Measurements from ENCODE around the gene EPB41L1.

- TF ChIP-seq EZH2 (IDR thresholded peaks at IDR 0.05; ENCODE audit: low read depth, unreplicated experiment) (no peak), REST (IDR thresholded peaks at IDR 0.05; ENCODE audit: unreplicated experiment) (no peak), POLR2AphosphoS5 (IDR thresholded peaks at IDR 0.05; ENCODE audit: low read depth) (no peak), NANOG (IDR thresholded peaks at IDR 0.05; ENCODE audit: borderline replicate concordance) (no peak), STAT1 (IDR thresholded peaks at IDR 0.05; ENCODE audit: unreplicated experiment) (no peak), EZH2phosphoT487 (IDR thresholded peaks at IDR 0.05; ENCODE audit: unreplicated experiment) (no peak), CREB1 (CRISPR knock-in tag; IDR thresholded peaks at IDR 0.05; ENCODE audit: low read depth) (no peak), JUNB (IDR thresholded peaks at IDR 0.05; ENCODE audit: unreplicated experiment) (no peak), ZNF114 (CRISPR knock-in tag; IDR thresholded peaks at IDR 0.05) (no peak)
- TF ChIP-seq, protein P1, sequence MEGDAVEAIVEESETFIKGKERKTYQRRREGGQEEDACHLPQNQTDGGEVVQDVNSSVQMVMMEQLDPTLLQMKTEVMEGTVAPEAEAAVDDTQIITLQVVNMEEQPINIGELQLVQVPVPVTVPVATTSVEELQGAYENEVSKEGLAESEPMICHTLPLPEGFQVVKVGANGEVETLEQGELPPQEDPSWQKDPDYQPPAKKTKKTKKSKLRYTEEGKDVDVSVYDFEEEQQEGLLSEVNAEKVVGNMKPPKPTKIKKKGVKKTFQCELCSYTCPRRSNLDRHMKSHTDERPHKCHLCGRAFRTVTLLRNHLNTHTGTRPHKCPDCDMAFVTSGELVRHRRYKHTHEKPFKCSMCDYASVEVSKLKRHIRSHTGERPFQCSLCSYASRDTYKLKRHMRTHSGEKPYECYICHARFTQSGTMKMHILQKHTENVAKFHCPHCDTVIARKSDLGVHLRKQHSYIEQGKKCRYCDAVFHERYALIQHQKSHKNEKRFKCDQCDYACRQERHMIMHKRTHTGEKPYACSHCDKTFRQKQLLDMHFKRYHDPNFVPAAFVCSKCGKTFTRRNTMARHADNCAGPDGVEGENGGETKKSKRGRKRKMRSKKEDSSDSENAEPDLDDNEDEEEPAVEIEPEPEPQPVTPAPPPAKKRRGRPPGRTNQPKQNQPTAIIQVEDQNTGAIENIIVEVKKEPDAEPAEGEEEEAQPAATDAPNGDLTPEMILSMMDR (conservative IDR thresholded peaks at IDR 0.05; ENCODE audit: low read depth in 2 of 2), result no peak
- TF ChIP-seq, protein P2, sequence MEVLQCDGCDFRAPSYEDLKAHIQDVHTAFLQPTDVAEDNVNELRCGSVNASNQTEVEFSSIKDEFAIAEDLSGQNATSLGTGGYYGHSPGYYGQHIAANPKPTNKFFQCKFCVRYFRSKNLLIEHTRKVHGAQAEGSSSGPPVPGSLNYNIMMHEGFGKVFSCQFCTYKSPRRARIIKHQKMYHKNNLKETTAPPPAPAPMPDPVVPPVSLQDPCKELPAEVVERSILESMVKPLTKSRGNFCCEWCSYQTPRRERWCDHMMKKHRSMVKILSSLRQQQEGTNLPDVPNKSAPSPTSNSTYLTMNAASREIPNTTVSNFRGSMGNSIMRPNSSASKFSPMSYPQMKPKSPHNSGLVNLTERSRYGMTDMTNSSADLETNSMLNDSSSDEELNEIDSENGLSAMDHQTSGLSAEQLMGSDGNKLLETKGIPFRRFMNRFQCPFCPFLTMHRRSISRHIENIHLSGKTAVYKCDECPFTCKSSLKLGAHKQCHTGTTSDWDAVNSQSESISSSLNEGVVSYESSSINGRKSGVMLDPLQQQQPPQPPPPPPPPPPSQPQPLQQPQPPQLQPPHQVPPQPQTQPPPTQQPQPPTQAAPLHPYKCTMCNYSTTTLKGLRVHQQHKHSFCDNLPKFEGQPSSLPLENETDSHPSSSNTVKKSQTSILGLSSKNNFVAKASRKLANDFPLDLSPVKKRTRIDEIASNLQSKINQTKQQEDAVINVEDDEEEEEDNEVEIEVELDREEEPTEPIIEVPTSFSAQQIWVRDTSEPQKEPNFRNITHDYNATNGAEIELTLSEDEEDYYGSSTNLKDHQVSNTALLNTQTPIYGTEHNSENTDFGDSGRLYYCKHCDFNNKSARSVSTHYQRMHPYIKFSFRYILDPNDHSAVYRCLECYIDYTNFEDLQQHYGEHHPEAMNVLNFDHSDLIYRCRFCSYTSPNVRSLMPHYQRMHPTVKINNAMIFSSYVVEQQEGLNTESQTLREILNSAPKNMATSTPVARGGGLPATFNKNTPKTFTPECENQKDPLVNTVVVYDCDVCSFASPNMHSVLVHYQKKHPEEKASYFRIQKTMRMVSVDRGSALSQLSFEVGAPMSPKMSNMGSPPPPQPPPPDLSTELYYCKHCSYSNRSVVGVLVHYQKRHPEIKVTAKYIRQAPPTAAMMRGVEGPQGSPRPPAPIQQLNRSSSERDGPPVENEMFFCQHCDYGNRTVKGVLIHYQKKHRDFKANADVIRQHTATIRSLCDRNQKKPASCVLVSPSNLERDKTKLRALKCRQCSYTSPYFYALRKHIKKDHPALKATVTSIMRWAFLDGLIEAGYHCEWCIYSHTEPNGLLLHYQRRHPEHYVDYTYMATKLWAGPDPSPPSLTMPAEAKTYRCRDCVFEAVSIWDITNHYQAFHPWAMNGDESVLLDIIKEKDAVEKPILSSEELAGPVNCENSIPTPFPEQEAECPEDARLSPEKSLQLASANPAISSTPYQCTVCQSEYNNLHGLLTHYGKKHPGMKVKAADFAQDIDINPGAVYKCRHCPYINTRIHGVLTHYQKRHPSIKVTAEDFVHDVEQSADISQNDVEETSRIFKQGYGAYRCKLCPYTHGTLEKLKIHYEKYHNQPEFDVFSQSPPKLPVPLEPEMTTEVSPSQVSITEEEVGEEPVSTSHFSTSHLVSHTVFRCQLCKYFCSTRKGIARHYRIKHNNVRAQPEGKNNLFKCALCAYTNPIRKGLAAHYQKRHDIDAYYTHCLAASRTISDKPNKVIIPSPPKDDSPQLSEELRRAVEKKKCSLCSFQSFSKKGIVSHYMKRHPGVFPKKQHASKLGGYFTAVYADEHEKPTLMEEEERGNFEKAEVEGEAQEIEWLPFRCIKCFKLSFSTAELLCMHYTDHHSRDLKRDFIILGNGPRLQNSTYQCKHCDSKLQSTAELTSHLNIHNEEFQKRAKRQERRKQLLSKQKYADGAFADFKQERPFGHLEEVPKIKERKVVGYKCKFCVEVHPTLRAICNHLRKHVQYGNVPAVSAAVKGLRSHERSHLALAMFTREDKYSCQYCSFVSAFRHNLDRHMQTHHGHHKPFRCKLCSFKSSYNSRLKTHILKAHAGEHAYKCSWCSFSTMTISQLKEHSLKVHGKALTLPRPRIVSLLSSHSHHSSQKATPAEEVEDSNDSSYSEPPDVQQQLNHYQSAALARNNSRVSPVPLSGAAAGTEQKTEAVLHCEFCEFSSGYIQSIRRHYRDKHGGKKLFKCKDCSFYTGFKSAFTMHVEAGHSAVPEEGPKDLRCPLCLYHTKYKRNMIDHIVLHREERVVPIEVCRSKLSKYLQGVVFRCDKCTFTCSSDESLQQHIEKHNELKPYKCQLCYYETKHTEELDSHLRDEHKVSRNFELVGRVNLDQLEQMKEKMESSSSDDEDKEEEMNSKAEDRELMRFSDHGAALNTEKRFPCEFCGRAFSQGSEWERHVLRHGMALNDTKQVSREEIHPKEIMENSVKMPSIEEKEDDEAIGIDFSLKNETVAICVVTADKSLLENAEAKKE (CRISPR knock-in tag; IDR thresholded peaks at IDR 0.05), result no peak
These were observed 124.8 kb downstream of the EPB41L1 start for GRCh38 chr20:36279362-36279761.
